GM18505 (cell line): ENCODE data around the gene OR11A1.

ENCODE experiments used
- ATAC-seq: cut with Tn5 transposase; IDR thresholded peaks from one replicate; pipeline ENCODE4 v1.9.1; 2021; ENCODE audit not compliant: unreplicated experiment
- POLR2A ChIP-seq: IDR thresholded peaks from 4 replicates; pipeline ENCODE4 v1.6.1; 2011; ENCODE audit warnings: borderline replicate concordance; ENCODE audit not compliant: insufficient read depth, insufficient read length; ENCODE audit errors: extremely low read depth

OR11A1 gene

GRCh38 chr6:29399525-29399924, 57.3 kb downstream of the OR11A1 start:
- TF ChIP-seq POLR2A, result no peak
- ATAC-seq, result no peak

DNA sequence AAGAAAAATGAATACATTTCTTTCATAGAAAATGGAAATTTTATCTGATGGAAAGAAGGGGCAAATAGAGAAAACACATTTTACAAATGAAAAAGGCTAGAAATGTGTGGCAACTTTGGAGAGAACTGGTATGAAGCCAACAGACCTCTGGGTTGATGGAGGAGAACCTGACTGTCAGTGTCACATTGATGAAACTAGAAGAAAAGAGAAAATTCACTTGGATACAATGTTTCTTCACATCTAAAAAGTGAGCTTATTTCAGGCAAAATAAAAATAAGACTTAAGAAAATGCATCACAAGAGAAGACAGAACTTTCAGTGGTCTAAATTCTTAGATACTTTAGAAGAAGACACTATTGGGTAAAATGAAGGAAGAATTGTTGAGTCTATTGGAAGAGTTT, 61.5 kb downstream of the OR11A1 start, which contains the start of gene OR12D2:
Gene OR12D2, plus strand, starts transcription at position 301 of the 400 bp plus-strand sequence. CDS start 1,069 bp downstream, outside the sequence.
- ATAC-seq, result no peak
- TF ChIP-seq POLR2A, result no peak

GRCh38 chr6:29388533-29388932, 68.3 kb downstream of the OR11A1 start:
- TF ChIP-seq POLR2A, result no peak
- no peak for ATAC-seq

GRCh38 chr6:29376003-29376402, 80.9 kb downstream of the OR11A1 start:
- no peak for ATAC-seq
- no peak for TF ChIP-seq POLR2A
